Stimulated activated CD4-positive, alpha-beta T cell treated with anti-CD3 and anti-CD28 coated beads, Interleukin-1b, Interleukin-23, amount 100 ng/mL, for 48 hours (primary cell): Measurements from ENCODE around the gene LIFR.

ENCODE experiments used
- DNase-seq: peaks from one replicate; pipeline ENCODE4 v3.0.0-alpha.2; 2020

Gene LIFR

DNA sequence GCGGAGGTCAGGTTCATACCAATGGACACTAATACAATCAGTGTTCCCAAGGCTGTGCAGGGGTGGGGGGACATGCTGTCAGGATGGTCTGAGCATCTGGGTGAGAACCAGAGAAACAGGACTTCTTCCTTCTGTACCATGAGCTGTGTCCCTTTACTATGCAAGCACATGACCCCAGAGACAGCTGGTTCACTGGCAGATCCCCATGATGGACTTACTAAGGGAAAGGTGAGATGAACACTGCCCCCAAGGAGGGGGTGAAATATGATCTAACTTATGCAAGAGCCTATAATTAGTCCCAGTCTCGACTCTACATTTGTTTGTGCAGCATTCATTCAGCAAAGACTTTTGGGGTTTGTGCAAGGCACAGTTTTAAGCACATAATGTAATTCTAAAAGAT lies 91.4 kb downstream of the LIFR start:
- DNase-seq = no peak

DNA sequence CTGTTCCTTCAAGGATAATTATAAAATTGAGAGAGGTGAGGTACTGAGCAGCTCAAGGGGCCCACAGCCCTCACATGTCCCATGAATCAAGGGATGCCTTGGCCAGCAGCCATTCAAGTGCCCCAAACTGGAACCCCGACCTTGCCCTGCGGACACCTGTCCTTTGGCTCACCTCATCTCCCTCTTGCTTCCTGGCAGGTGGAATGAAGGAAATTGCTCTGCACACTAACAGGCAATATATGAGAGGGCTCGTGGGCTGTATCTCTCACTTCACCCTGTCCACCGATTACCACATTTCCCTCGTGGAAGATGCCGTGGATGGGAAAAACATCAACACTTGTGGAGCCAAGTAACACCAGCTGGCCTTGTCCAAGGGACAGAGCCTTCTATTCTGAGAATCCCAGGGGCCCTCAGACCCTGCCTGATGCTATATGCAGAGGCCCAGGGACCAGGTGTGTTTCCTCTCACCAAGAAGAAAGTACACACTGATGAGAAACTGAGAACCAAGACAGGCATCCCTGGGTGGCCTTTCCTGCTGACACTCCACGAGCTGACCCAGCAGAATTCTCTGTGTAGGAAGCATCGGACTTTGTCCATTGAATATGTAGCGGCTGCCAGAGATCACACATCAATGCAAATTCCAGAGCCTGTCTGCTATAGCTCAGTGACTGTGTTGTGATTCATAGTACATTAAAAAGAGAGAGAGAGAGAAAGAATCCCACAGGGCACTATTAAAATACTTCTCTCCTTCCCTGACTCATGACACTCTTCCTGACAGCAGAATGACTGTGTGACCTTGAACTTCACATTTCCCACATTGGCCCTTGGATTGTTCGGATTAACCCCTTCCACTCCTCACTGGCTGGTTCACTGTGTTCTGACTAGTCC lies 92.6 kb downstream of the LIFR start:
- no peak for DNase-seq

DNA sequence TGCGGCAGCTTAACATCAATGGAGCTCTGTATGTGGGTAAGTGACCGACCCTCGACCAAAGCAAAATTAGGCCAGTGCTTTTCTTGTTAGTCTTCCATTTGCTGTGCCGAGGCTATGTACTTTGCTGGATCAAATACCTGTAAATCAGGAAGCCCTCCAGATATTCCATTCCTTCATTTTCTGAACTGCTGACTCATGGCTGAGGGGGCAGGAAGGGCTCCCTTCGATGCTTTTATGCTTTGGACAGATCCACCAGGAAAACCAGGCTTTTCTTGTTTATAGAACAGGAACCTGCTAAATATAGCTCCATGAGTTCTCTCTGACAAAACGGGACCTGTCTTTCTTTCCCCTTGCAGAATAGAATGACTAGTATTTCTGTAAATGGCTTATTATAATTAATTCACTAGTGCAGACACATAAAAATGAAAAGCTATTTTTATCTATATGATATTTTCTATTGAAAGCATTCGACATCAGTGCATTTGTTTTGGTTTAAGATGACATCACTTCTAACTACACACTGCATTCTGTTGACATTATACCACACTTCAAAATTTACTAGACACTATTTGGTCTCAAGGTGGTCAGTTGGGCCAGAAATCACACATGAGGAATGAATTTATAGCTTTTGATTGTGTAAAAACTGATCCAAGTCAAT lies 93.3 kb downstream of the LIFR start:
- no peak for DNase-seq

DNA sequence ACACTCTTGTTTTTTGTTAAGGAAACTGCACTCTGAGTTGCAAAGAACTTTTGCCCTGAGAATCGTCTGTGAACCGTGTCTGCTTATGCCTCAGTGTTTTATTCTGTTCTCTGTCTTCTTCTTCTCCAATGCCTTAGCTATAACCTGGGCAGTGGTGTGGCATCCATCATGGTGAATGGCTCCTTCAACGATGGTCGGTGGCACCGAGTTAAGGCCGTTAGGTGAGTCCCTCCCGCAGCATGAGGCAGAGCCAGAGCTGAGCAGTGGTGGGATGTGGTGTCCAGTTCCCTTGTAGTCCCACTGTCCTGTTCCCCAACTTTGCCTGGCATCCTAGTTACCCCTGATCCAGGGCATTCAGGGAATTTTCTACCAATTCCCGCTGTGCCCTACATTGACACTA lies 98.3 kb downstream of the LIFR start:
- DNase-seq = no peak

DNA sequence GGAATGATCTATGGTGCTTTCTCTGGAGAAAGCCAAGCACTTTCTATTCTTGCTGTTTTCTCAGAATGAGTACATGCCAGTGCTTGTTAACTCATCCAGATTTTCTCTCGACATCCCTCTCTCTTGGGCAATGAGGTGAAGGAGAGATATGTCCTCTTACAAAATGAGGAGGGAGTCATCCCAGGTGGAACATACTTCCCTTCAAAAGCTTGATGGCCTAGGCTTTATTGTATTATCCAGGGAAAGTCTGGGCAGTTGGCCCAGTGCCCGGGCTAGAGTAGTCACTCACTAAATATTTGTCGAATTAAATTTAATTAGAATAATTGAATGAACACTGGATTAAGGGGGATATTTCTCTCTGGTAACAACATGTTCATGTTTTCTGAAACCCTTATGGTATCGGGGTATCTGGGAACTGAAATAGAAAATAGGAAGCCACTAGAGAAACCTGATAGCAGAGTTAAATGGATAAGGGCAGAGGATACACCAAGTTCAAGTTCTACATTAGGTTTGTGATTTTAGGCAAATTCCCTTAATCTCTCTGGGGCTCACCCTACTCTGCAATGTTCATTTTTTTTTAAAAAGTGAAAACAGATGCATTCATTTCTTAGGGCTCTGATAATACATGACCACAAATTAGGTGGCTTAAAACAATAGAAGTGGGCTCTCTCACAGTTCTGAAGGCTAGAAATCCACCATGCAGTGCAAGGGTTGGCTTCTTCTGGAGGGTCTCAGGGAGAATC lies 99.6 kb downstream of the LIFR start:
- no peak for DNase-seq

DNA sequence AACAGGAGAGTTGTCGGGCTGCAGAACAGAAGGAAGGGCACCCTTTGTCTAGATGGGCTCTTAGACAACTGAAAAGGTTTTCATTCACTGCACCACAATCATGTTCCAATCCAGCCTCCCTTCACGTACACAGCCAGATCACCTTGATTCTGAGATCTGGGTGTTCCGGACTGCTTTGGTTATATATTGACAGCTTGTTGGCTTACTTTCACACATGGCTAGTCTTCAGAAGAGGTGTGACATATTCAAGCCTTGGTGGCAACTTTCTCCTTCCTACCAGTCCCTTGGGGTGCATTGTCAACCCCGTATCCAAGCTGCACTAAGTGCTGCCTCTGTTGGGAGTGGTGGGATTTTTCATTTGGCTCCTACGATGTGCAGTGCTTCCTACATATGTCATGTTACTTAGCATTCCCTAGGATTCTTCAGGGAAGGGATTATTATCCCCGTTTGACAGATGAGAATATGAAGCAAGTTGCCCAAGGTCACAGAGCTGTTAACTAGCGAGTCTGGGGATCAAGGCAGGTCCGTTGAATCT lies 100.6 kb downstream of the LIFR start:
- DNase-seq = no peak

DNA sequence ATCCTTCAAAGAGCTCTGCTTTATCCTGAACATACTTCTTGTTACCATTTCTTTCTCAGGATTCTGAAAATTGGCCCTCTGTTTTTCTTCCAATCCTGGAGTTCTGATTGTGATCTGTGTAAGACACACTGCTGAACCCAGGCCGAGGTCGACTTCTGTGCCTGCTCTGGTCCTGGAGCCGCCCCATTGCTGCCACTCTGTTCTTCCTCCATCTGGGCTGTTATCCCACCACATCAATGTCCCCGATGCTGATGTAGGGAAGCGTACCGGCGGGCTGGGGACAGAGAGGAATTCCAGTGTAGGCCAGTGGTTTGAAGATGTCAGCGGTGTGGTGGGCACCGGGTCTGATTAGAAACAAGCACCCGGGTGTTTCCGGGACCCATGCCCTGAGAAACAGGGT lies 102.5 kb downstream of the LIFR start:
- DNase-seq = no peak

DNA sequence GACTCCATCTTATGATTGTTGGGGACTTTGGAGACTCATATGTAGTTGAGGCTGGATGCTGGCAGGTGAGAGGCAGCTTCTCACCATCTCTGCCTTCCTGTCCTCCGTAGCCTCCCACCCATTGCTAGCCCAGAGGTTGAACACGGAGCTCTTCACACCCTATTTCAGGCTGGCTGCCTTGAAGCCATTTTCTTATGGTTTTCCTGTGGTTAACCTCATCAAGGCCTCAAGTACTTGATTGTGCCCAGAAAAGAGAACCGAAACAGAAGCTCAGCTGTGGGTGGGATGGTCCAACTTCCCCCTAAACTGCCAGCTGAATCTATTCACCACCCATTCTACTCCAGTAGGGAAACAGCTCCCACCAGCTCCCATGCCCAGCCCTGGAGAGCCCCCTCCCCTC lies 102.9 kb downstream of the LIFR start:
- DNase-seq = peak; percentile 34

DNA sequence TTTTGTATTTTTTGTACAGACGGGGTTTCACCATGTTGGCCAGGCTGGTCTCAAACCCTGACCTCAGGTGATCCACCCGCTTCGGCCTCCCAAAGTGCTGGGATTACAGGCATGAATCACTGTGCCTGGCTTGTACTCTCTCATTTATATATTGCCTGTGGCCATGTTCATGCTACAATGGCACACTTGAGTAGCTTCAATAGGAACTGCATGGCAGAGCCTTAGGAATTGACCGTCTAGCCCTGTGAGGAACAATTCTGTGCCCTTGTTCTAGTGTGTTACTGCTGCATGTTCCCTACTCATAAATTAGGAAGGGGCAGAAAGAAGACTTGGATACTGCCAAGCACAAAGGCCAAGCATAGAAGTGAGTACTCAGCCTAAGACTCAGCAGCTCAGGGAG lies 104.2 kb downstream of the LIFR start:
- DNase-seq = no peak

DNA sequence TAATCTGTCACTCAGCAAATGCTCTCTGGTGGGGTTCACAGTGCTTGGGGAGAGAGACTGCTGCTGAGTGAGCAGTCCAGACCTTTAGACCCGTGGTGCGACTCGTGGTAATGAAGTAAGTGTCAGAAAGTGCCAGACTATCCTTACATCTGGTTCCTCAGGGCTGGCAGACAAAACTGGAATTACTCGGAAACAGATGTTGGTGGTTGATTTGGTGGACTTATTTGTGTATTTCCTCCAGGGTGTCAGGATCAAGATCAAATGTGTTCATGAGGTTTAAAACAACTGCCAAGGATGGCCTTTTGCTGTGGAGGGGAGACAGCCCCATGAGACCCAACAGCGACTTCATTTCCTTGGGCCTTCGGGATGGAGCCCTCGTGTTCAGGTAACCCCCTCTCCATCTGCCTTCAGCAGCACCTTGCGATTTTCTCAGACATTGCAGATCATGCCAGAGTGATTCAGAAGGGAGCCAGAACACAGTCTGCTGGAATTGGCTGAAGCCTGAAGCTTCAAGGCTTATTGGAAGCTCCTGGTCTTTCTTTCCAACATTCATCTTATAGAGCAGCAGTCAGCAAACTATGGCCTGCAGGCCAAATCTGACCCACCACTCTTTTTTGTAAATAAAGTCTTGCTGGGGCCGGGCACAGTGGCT lies 105.2 kb downstream of the LIFR start:
- no peak for DNase-seq

DNA sequence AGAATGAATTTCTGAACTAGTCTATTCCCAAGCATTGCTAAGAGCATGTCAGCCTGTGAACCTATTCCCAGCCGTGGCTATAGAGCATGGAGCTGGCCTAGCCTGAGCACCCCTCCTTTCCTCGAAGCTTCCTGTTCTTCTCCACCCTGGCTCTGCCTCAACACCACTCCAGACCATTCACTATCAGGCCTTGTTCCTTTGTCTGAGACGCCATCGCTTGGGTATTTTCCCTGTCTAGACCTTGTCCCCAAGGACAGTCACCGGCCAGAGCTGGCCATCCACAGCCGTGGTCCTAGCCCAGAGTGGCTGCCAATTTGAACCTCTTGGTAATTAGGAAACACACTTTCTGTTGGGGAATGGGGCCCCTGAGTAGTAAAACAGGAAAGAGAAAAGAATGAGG lies 105.8 kb downstream of the LIFR start:
- DNase-seq = no peak

DNA sequence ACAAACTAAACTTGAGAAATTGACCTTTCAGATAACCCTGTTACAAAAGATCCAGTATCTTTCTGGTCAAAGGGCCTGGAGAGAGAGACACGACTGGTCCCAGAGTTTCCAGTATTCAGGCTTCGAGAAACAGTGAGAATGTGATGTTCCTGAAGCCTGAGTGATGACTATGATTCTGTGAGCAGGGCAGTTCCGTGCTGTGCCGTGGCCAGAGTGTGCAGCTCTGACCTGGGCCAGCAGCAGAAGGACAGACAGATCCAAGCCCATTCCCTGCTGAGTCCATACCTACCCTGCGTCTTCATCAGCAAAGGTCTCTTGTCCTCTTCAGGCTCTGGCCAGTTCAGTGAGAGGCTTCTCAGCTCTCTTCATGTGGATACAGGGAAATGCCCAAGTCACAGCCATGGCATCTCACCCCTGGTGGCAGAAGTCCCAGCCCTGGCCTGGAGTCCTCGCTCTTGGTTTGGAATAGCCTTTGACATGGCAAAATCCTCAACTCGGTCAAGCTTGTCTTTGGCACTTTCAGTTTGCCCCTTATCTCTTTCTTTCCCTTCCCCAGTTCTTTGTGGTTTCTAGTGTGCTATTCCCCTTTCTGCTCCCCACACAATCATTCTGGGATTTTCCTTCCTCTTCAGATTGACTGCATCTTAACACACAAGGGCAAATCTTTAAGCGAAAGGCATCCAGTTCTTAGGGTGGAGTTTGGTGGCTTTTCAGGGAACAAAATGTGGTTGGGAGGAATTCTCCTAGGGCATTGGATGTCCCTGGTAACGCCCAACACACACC lies 107.7 kb downstream of the LIFR start:
- DNase-seq = no peak

DNA sequence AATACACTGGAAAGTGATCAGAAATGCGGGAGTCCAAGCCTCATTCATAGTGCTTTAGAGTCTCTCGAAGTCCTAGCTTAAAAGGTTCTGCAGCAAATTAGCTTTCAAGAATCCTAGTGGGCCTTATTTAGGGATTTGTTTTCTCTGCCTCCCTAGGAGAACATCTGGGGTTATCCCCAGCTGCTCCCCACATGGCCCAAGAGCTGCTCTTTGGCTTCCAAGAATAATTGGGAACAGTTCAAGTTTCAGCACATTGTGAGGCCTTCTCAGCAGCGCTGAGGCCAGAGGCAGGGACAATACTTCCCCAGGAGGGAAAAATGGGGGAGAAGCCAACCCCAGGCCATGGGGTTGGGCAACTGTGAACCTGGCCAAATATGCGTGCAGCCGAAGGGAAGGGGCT lies 108.7 kb downstream of the LIFR start:
- DNase-seq = no peak

DNA sequence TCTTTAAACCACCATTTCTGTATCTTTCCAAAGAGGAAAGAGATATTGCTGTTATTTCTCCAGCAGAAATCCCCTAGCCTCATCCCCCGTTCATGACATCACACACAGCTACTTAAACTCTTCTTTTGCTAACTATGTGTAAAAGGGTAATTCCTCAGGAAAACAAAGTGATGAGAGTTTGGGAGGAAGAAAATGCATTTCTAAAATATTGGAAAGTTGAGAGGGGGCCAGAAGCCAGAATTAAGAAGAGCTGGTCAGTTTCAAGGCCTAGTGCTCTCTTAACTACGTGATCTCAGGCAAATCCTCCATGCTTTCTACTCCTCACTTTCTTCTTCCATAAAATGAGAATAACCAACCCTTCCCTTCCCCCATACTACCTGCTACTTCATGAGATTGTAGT lies 109.4 kb downstream of the LIFR start:
- DNase-seq = no peak

DNA sequence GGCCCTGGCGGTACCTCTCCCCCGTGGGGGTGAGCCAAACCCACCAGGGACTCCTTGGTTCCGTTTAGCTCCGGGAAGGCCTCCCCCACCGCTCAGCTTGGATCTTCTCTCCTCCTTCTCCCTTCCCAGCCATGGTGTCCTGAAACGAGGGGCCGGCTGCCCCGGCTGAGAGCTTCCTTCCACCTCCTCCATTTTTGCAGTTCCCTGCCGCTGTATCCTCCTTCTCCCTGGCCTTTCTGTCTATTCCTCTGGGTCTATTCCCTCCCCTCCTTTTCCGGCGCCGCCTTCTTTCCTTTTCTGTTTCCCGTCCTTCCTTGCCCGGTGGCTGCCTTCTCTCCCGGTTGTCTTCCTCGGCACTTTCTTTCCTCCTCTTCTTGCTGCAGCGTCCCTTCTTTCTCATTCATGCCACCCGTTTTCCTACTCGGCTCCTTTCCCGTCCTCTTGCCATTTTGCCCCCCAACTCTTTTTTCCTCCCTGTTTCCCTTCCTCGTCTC lies 110.4 kb downstream of the LIFR start:
- no peak for DNase-seq

DNA sequence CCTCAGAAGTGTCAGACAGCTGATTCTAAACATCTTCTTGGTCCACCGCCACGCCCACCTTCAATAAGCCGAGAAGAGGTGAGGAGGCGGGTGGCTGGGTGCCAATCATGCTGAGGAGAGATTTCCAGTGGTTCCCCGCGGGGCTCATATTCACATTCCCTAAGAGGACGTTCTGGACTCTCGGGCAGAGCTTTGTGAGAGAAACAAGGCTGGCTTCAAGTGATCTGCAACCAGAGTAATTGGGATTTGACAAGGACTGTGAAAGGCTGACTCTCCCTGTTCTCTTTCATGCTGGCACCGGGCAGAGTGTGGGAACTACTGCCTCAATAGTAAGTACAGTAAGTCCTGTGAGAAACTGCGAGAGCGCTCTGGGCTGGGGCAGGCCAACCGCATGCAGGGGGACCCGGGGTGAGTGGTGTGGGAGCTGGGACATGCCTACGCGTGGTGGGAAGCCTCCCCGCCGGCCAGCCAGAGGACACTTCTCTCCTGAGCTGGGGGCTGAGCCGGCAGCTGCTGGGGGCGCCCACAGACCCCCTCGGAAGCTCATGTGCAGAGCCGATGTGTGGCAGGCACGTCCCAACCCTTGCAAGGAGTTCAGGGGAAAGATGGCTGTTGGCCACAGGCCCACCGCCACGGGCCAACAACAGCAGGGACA lies 110.9 kb downstream of the LIFR start:
- no peak for DNase-seq

DNA sequence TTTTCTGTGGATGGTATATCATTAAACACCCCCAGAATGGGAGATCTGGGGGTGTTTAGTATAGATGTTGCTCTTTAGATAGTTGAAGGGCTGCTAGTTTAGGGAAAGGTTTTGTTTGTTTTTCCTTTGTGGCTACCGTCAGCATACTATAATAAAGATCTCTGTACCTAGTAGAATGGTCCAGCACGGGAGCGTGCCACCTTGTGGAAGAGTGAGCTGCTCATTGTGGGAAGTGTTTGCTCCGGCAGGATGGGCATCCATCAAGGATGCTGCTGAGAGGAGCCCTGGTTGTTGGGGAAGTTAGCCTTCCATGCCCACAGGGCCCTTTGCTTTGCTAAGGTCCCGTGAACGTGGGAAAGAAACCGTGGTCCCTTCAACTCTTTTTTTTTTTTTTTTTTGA lies 113.1 kb downstream of the LIFR start:
- DNase-seq = no peak

DNA sequence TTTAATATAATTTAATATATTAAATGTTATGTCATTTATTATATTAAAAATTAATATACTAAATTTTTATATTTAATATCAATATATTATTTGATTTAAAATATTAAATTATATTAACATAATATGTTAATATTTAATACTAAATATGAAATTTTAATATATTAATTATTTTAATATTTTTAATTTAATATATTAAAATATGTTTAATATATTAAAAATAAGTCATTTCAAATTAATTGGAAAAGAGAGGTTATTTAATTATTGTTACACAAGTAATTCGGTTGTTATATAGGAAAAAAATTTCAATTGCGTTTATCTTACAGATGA lies 114.2 kb downstream of the LIFR start:
- DNase-seq = no peak

DNA sequence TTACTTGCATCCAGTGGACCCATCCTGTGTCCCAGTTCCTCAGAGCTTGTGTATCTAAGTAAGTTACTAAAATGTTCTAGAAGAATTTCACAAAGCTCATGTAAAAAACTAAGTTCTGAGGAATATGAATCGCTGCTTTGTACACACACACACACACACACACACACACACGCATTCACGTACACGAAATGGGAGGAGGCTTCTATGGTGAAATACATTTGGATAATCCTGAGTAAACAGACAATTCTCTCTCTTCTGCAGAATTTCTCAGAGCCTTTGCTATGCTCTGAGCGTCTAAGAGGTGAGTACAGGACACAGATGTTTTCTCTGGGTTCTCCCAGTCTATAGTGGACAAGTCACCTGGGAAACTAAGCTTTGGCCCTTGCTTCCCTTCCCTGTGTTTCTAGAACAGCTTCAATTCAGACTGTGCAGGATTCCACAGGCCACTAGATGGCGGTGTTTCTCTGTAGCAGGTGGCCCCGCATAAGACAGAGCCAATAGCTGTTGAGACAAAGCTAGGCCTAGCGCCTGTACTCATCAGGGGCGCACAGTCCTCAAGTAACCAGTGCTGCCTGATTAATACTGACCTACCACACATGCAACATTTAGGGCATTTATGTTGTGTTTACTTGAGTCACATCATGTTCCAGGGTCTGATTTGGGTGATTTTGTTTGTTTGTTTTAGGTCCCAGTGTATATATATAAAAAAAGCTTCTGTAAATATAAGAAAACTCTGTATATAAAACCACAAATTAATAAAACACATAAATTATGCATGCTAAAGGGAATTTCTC lies 114.8 kb downstream of the LIFR start:
- peak; percentile 84 for DNase-seq

DNA sequence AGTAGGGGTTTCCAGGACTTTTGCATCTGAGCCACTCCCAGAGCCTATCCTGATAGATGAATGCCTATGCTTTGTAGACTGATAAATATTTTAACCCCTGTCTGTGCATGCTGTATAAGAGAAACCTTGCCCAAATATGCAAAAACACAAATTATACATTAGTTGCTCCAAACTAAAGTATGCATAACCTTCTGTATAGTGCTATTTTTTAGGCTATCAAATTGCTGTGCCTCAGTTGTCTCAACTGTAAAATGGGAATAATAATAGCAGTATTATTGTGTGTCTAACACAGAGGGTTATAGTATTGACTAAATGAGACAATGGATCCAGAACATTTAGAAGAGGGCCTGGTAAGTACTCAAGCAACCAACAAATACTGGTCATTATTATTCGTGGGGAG lies 117.7 kb downstream of the LIFR start:
- DNase-seq = no peak
